GM23338 (cell line): ENCODE measurements around the gene DDX49. TPM values are rescaled to one million over a fixed set of nuclear protein-coding genes. Genes with fewer than 3 reads are reported as not detected.

ENCODE experiments used
- ATAC-seq: fragments of 200-7000 bp; cut with Tn5 transposase; 3 replicates; pipeline ENCODE4 v1.9.1; 2020
- DNase-seq: peaks from one replicate; pipeline ENCODE4 v3.0.0-alpha.2; 2015; ENCODE audit warnings: low spot score
- H2AFZ ChIP-seq: fragments of 200-600 bp; sonication (generic); 2 replicates; pipeline ENCODE4 v1.8.0; 2016; ENCODE audit warnings: antibody characterized with exemption, mild to moderate bottlenecking, moderate library complexity
- H3F3A ChIP-seq: fragments of 200-600 bp; sonication (generic); replicated peaks from 2 replicates; pipeline ENCODE4 v1.8.0; 2017; ENCODE audit warnings: antibody characterized with exemption, mixed run types, low read depth
- H3K27ac ChIP-seq: fragments of 200-600 bp; sonication (generic); 2 replicates; pipeline ENCODE4 v1.6.1; 2016; ENCODE audit warnings: low read depth
- H3K27me3 ChIP-seq: fragments of 200-600 bp; sonication (generic); 2 replicates; pipeline ENCODE4 v1.8.0; 2016; ENCODE audit warnings: mild to moderate bottlenecking, mixed run types, moderate library complexity; ENCODE audit not compliant: insufficient read depth
- H3K36me3 ChIP-seq: fragments of 200-600 bp; sonication (generic); 2 replicates; pipeline ENCODE4 v1.8.0; 2016; ENCODE audit warnings: mild to moderate bottlenecking; ENCODE audit not compliant: insufficient read depth
- H3K4me1 ChIP-seq: fragments of 200-600 bp; sonication (generic); 2 replicates; pipeline ENCODE4 v1.8.0; 2016; ENCODE audit warnings: mild to moderate bottlenecking, moderate library complexity; ENCODE audit not compliant: insufficient read depth
- H3K4me2 ChIP-seq: fragments of 200-600 bp; sonication (generic); 2 replicates; pipeline ENCODE4 v1.7.1; 2017; ENCODE audit warnings: mixed run types
- H3K4me3 ChIP-seq: fragments of 200-600 bp; sonication (generic); 2 replicates; pipeline ENCODE4 v1.6.1; 2016; ENCODE audit warnings: mixed run types
- H3K79me2 ChIP-seq: fragments of 200-600 bp; sonication (generic); replicated peaks from 2 replicates; pipeline ENCODE4 v1.8.0; 2017; ENCODE audit warnings: mild to moderate bottlenecking; ENCODE audit not compliant: insufficient read depth
- H3K9me2 ChIP-seq: fragments of 200-600 bp; sonication (generic); 2 replicates; pipeline ENCODE4 v1.8.0; 2017; ENCODE audit not compliant: insufficient read depth
- H4K20me1 ChIP-seq: fragments of 200-600 bp; sonication (generic); replicated peaks from 2 replicates; pipeline ENCODE4 v1.8.0; 2017; ENCODE audit warnings: mild to moderate bottlenecking; ENCODE audit not compliant: insufficient read depth
- H3K27ac Mint-ChIP-seq: 2 replicates; pipeline ENCODE4 v1.8.0; 2020; ENCODE audit warnings: inconsistent platforms, mild to moderate bottlenecking, moderate library complexity, mixed read lengths
- H3K27me3 Mint-ChIP-seq: 3 replicates; pipeline ENCODE4 v1.8.0; 2022; ENCODE audit warnings: low read depth, mild to moderate bottlenecking, moderate library complexity, mixed read lengths, inconsistent platforms; ENCODE audit not compliant: insufficient read depth, poor library complexity
- H3K36me3 Mint-ChIP-seq: 3 replicates; pipeline ENCODE4 v1.8.0; 2021; ENCODE audit warnings: low read depth, mild to moderate bottlenecking, inconsistent platforms, moderate library complexity, mixed read lengths
- H3K4me1 Mint-ChIP-seq: 3 replicates; pipeline ENCODE4 v1.8.0; 2020; ENCODE audit warnings: mild to moderate bottlenecking, inconsistent platforms, mixed read lengths
- H3K4me3 Mint-ChIP-seq: 3 replicates; pipeline ENCODE4 v1.8.0; 2021; ENCODE audit warnings: moderate library complexity, mild to moderate bottlenecking, inconsistent platforms, mixed read lengths
- H3K9me3 Mint-ChIP-seq: 3 replicates; pipeline ENCODE4 v1.8.0; 2020; ENCODE audit warnings: moderate library complexity, mild to moderate bottlenecking, inconsistent platforms, mixed read lengths
- CREB1 ChIP-seq: fragments of 250-450 bp; sonication (Bioruptor Pico); IDR thresholded peaks from 2 replicates; pipeline ENCODE4 v1.5.0; 2020; ENCODE audit warnings: low read depth, mild to moderate bottlenecking, moderate library complexity
- EZH2phosphoT487 ChIP-seq: fragments of 200-600 bp; sonication (generic); IDR thresholded peaks from one replicate; pipeline ENCODE4 v1.8.1; 2018; ENCODE audit warnings: antibody characterized with exemption; ENCODE audit not compliant: unreplicated experiment
- JUNB ChIP-seq: IDR thresholded peaks from one replicate; pipeline ENCODE4 v1.6.1; 2016; ENCODE audit warnings: antibody characterized with exemption; ENCODE audit not compliant: unreplicated experiment
- NANOG ChIP-seq: IDR thresholded peaks from 2 replicates; pipeline ENCODE4 v1.6.1; 2016; ENCODE audit warnings: antibody characterized with exemption, borderline replicate concordance
- STAT1 ChIP-seq: IDR thresholded peaks from one replicate; pipeline ENCODE4 v1.6.1; 2016; ENCODE audit warnings: antibody characterized with exemption; ENCODE audit not compliant: unreplicated experiment
- polyA plus RNA-seq: library from polyadenylated mRNA; unstranded; fragments of >200 nt; fragmentation: Nextera tagmentation; extraction: Ambion mirVana; gene quantifications from 2 replicates; pipeline ENCODE4 v1.2.1, GENCODE V29; 2016
- total RNA-seq: library from RNA; depleted of rRNA; stranded (reverse); fragments of >200 nt; shearing (Covaris generic); gene quantifications from 2 replicates; pipeline ENCODE4 v1.2.3, GENCODE V29; 2014
- TF ChIP-seq, protein P1 (sequence below): fragments of 250-450 bp; sonication (Bioruptor Pico); IDR thresholded peaks from 2 replicates; pipeline ENCODE4 v1.5.0; 2020; ENCODE audit warnings: mild to moderate bottlenecking, moderate library complexity
- TF ChIP-seq, protein P2 (sequence below): IDR thresholded peaks from one replicate; pipeline ENCODE4 v1.6.1; 2018; ENCODE audit warnings: antibody characterized with exemption; ENCODE audit not compliant: unreplicated experiment
- TF ChIP-seq, protein P3 (sequence below), 2 experiments: fragments of 200-600 bp in 1 of 2; sonication (generic) in 1 of 2; conservative IDR thresholded peaks; 2 replicates each; pipeline versions ENCODE4 v1.5.1 to v1.6.1; 2016 to 2017; ENCODE audit warnings: antibody characterized with exemption in 2 of 2, low read depth in 2 of 2, mild to moderate bottlenecking in 2 of 2, moderate library complexity in 1 of 2

Gene DDX49
- total and polyA plus RNA-seq, 2 experiments from 2014 or later, result 40.2 to 75.3 TPM

DNA sequence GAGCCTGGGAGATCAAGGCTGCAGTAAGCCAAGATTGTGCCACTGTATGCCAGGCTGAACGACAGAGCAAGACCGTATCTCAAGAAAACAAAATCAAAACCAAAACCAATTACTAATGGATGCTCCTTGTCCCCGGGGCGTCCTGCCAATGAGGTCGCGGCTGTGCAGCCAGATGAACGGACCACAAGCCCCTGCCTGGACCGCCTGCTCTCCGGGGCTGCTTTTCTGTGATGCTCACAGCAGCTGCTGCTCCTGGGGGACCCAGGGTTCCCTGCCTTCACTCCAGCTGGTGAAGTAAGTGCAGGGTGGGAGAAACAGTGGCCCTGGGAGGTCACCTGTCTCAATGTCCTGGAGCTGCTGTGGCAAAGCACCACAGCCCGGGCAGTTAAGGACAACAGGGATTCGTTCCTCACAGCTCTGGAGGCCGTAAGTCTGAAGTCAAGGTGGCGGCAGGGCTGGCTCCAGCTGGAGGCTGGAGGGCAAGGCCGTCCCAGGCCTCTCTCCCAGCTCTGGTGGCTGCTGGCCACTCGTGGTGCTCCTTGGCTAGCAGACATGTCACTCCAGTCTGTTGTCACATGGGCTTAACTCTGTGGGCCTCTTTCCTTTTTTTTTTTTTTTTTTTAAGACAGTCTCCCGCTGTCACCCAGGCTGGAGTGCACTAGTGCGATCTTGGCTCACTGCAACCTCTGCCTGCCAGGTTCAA lies 10.4 kb upstream of the DDX49 start:
- peaks cover 20% of the 10 kb centered on the region for H3K36me3 Mint-ChIP-seq
- H3K36me3 ChIP-seq, result 0 out of 2 replicates have a peak, but pooled peaks cover 4% of the 10 kb centered on the region

DNA sequence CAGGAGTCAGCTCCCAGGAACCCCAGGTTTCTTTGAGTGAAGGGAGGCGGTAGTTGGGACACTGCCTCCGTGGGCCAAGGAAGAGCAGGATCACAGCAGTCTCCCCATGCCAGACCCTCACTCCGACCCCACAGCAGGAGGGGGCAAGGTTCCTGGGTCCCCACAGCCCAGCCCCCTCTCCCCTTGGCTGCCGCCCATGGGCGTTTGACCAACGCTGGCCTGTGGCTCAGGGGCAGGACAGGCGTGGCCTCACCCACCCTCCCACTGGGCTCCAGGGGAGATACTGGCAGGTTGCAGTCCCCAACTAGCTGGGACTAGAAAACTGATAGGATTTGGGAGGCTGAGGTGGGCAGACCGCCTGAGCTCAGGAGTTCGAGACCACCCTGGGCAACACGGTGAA lies 9.5 kb upstream of the DDX49 start:
- no peak overlapping the region for H3K4me3 Mint-ChIP-seq
- 0 out of 2 replicates have a peak, but pooled peaks cover 7% of the 10 kb centered on the region for H3K79me2 ChIP-seq
- peaks cover 21% of the 10 kb centered on the region for H3K36me3 Mint-ChIP-seq
- H3F3A ChIP-seq, result no peaks in the 10 kb centered on the region
- no peaks in the 10 kb centered on the region for H3K27me3 ChIP-seq
- H3K4me3 ChIP-seq, result no peak overlapping the region
- H3K4me2 ChIP-seq, result no peak overlapping the region
- H3K9me3 Mint-ChIP-seq, result no peaks in the 10 kb centered on the region
- H4K20me1 ChIP-seq, result peaks cover 2% of the 10 kb centered on the region
- H3K9me2 ChIP-seq, result no peaks in the 10 kb centered on the region
- H2AFZ ChIP-seq, result no peak overlapping the region
- no peak overlapping the region for H3K27ac Mint-ChIP-seq
- no peaks in the 10 kb centered on the region for H3K4me1 Mint-ChIP-seq
- DNase-seq (no peak), ATAC-seq (no peak)
- H3K4me1 ChIP-seq, result no peaks in the 10 kb centered on the region
- H3K27me3 Mint-ChIP-seq, result peaks cover 4% of the 10 kb centered on the region
- H3K36me3 ChIP-seq, result 0 out of 2 replicates have a peak, but pooled peaks cover 4% of the 10 kb centered on the region
- H3K27ac ChIP-seq, result no peak overlapping the region
- TF ChIP-seq, protein P1, sequence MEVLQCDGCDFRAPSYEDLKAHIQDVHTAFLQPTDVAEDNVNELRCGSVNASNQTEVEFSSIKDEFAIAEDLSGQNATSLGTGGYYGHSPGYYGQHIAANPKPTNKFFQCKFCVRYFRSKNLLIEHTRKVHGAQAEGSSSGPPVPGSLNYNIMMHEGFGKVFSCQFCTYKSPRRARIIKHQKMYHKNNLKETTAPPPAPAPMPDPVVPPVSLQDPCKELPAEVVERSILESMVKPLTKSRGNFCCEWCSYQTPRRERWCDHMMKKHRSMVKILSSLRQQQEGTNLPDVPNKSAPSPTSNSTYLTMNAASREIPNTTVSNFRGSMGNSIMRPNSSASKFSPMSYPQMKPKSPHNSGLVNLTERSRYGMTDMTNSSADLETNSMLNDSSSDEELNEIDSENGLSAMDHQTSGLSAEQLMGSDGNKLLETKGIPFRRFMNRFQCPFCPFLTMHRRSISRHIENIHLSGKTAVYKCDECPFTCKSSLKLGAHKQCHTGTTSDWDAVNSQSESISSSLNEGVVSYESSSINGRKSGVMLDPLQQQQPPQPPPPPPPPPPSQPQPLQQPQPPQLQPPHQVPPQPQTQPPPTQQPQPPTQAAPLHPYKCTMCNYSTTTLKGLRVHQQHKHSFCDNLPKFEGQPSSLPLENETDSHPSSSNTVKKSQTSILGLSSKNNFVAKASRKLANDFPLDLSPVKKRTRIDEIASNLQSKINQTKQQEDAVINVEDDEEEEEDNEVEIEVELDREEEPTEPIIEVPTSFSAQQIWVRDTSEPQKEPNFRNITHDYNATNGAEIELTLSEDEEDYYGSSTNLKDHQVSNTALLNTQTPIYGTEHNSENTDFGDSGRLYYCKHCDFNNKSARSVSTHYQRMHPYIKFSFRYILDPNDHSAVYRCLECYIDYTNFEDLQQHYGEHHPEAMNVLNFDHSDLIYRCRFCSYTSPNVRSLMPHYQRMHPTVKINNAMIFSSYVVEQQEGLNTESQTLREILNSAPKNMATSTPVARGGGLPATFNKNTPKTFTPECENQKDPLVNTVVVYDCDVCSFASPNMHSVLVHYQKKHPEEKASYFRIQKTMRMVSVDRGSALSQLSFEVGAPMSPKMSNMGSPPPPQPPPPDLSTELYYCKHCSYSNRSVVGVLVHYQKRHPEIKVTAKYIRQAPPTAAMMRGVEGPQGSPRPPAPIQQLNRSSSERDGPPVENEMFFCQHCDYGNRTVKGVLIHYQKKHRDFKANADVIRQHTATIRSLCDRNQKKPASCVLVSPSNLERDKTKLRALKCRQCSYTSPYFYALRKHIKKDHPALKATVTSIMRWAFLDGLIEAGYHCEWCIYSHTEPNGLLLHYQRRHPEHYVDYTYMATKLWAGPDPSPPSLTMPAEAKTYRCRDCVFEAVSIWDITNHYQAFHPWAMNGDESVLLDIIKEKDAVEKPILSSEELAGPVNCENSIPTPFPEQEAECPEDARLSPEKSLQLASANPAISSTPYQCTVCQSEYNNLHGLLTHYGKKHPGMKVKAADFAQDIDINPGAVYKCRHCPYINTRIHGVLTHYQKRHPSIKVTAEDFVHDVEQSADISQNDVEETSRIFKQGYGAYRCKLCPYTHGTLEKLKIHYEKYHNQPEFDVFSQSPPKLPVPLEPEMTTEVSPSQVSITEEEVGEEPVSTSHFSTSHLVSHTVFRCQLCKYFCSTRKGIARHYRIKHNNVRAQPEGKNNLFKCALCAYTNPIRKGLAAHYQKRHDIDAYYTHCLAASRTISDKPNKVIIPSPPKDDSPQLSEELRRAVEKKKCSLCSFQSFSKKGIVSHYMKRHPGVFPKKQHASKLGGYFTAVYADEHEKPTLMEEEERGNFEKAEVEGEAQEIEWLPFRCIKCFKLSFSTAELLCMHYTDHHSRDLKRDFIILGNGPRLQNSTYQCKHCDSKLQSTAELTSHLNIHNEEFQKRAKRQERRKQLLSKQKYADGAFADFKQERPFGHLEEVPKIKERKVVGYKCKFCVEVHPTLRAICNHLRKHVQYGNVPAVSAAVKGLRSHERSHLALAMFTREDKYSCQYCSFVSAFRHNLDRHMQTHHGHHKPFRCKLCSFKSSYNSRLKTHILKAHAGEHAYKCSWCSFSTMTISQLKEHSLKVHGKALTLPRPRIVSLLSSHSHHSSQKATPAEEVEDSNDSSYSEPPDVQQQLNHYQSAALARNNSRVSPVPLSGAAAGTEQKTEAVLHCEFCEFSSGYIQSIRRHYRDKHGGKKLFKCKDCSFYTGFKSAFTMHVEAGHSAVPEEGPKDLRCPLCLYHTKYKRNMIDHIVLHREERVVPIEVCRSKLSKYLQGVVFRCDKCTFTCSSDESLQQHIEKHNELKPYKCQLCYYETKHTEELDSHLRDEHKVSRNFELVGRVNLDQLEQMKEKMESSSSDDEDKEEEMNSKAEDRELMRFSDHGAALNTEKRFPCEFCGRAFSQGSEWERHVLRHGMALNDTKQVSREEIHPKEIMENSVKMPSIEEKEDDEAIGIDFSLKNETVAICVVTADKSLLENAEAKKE, result no peak
- no peak for TF ChIP-seq CREB1
- TF ChIP-seq JUNB, result no peak

More for the DNA sequence above, 10.4 kb upstream of the DDX49 start:
- no peak overlapping the region for H3K27ac ChIP-seq
- H3K4me1 ChIP-seq, result no peaks in the 10 kb centered on the region
- no peaks in the 10 kb centered on the region; the same call in 1 of the 2 replicates for H4K20me1 ChIP-seq
- no peaks in the 10 kb centered on the region for H3K9me2 ChIP-seq
- no peaks in the 10 kb centered on the region for H3K27me3 ChIP-seq
- Mint-ChIP-seq H3K27ac (no peak overlapping the region), H3K27me3 (peaks cover 4% of the 10 kb centered on the region), H3K9me3 (no peaks in the 10 kb centered on the region), H3K4me3 (no peak overlapping the region), H3K4me1 (no peaks in the 10 kb centered on the region)
- no peak overlapping the region for H3K4me3 ChIP-seq
- ATAC-seq, result no peak
- TF ChIP-seq, protein P2, sequence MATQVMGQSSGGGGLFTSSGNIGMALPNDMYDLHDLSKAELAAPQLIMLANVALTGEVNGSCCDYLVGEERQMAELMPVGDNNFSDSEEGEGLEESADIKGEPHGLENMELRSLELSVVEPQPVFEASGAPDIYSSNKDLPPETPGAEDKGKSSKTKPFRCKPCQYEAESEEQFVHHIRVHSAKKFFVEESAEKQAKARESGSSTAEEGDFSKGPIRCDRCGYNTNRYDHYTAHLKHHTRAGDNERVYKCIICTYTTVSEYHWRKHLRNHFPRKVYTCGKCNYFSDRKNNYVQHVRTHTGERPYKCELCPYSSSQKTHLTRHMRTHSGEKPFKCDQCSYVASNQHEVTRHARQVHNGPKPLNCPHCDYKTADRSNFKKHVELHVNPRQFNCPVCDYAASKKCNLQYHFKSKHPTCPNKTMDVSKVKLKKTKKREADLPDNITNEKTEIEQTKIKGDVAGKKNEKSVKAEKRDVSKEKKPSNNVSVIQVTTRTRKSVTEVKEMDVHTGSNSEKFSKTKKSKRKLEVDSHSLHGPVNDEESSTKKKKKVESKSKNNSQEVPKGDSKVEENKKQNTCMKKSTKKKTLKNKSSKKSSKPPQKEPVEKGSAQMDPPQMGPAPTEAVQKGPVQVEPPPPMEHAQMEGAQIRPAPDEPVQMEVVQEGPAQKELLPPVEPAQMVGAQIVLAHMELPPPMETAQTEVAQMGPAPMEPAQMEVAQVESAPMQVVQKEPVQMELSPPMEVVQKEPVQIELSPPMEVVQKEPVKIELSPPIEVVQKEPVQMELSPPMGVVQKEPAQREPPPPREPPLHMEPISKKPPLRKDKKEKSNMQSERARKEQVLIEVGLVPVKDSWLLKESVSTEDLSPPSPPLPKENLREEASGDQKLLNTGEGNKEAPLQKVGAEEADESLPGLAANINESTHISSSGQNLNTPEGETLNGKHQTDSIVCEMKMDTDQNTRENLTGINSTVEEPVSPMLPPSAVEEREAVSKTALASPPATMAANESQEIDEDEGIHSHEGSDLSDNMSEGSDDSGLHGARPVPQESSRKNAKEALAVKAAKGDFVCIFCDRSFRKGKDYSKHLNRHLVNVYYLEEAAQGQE, result no peak
- TF ChIP-seq NANOG (no peak), STAT1 (no peak), EZH2phosphoT487 (no peak)
- TF ChIP-seq, protein P3, sequence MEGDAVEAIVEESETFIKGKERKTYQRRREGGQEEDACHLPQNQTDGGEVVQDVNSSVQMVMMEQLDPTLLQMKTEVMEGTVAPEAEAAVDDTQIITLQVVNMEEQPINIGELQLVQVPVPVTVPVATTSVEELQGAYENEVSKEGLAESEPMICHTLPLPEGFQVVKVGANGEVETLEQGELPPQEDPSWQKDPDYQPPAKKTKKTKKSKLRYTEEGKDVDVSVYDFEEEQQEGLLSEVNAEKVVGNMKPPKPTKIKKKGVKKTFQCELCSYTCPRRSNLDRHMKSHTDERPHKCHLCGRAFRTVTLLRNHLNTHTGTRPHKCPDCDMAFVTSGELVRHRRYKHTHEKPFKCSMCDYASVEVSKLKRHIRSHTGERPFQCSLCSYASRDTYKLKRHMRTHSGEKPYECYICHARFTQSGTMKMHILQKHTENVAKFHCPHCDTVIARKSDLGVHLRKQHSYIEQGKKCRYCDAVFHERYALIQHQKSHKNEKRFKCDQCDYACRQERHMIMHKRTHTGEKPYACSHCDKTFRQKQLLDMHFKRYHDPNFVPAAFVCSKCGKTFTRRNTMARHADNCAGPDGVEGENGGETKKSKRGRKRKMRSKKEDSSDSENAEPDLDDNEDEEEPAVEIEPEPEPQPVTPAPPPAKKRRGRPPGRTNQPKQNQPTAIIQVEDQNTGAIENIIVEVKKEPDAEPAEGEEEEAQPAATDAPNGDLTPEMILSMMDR (conservative IDR thresholded peaks at IDR 0.05; ENCODE audit: low read depth in 2 of 2), result no peak
- no peak overlapping the region for H3K4me2 ChIP-seq
- DNase-seq, result no peak
- no peaks in the 10 kb centered on the region for H3F3A ChIP-seq
- 0 out of 2 replicates have a peak, but pooled peaks cover under 1% of the 10 kb centered on the region for H3K79me2 ChIP-seq
- H2AFZ ChIP-seq, result no peak overlapping the region
